Adrenal gland (tissue), 12 donors: ENCODE results near the gene PLEKHA7. TPM values are rescaled to one million over a fixed set of nuclear protein-coding genes. Genes with fewer than 3 reads are reported as not detected.
"Not testable (repeated sequence)": the region's sequence is repeated elsewhere in the genome, so short reads cannot be mapped to it uniquely, and the experiment has no call there.

Experiments used
- DNase-seq, 7 donors: peaks; one replicate each; pipeline ENCODE4 v3.0.0-alpha.2; 2019 to 2020
- H3K27ac ChIP-seq, 5 donors: fragments of 200-600 bp; sonication (generic) in 4 of 5; 1 replicate in 3 of 5; 2 replicates in 2 of 5; pipeline versions ENCODE4 v1.5.1 to v1.8.0; 2016 to 2020; ENCODE audit warnings: mild to moderate bottlenecking in 1 of 5
- H3K27me3 ChIP-seq: fragments of 200-600 bp; 2 replicates; pipeline ENCODE4 v1.8.0; 2021
- H3K36me3 ChIP-seq, 2 donors: fragments of 200-600 bp; replicated peaks in 1 of 2; 1 replicate in 1 of 2; 2 replicates in 1 of 2; pipeline versions ENCODE4 v1.5.1 to v1.8.0; 2018 to 2022
- H3K4me1 ChIP-seq, 2 donors: fragments of 200-600 bp; replicated peaks in 1 of 2; 1 replicate in 1 of 2; 2 replicates in 1 of 2; pipeline versions ENCODE4 v1.5.1 to v1.8.0; 2018 to 2021
- H3K4me3 ChIP-seq, 4 donors: fragments of 200-600 bp; sonication (generic) in 3 of 4; one replicate each; pipeline ENCODE4 v1.5.1; 2016 to 2018
- H3K9me3 ChIP-seq, 3 donors: fragments of 200-600 bp; sonication (generic) in 1 of 3; replicated peaks in 1 of 3; 1 replicate in 2 of 3; 2 replicates in 1 of 3; pipeline versions ENCODE4 v1.5.1 to v1.8.0; 2016 to 2021
- POLR2A ChIP-seq, 2 donors: fragments of 450-650 bp; IDR thresholded peaks; one replicate each; pipeline ENCODE4 v1.6.1; 2017; ENCODE audit warnings: antibody characterized with exemption in 2 of 2, mild to moderate bottlenecking in 2 of 2, moderate library complexity in 1 of 2
- WGBS, 4 donors: extraction: QIAGEN DNeasy Blood & Tissue Kit in 2 of 4; methylation state at CpG; one replicate each; pipeline versions ENCODE4 v1.1.5 to v1.1.7; 2013 to 2017; 5-methylcytosine and 5-hydroxymethylcytosine counted together
- intact Hi-C, 2 donors: fragments of 100-400 bp; cut with DNase I; formaldehyde crosslinking; loops; one replicate each; pipeline versions ENCODE4 v1.14.1 to v1.15.0; 2022 to 2023
- polyA plus RNA-seq, 3 donors: library from polyadenylated mRNA; stranded (reverse); fragments of 200-250 nt in 2 of 3; fragments of 350-450 nt in 1 of 3; fragmentation: Illumina TruSeq in 1 of 3; extraction: RNeasy Lipid Tissue Mini Kit (QIAGEN cat#74804) in 1 of 3; gene quantifications; one replicate each; pipeline ENCODE4 v1.2.3, GENCODE V29; 2013 to 2014
- total RNA-seq, 9 donors: library from RNA; depleted of rRNA in 4 of 9; stranded (reverse); fragments of >200 nt in 4 of 9; fragments of 120-200 nt in 1 of 9; fragmentation: NEBNext Ultra II Directional in 1 of 9; extraction: Animal tissue kit (Norgen Biotek cat#: 25700) in 1 of 9; gene quantifications; one replicate each; pipeline versions ENCODE4 v1.1.0 to v1.2.4, GENCODE V29; 2013 to 2023
- TF ChIP-seq, protein P1 (sequence below), 6 experiments: fragments of 450-650 bp in 4 of 6; fragments of 200-600 bp in 2 of 6; sonication (generic) in 1 of 6; IDR thresholded peaks; 1 replicate in 5 of 6; 2 replicates in 1 of 6; pipeline versions ENCODE4 v1.5.1 to v1.8.0; 2016 to 2021; ENCODE audit warnings: antibody characterized with exemption in 6 of 6, mild to moderate bottlenecking in 2 of 6, moderate library complexity in 1 of 6
- donor health status: healthy with polysubstance abuse.
- donor health status: Bipolar disorder and iron deficiency.
- donor health status: DM: yes; HTN: yes; CAD: no.
- donor health status: DM: no; HTN: no; CAD: no.
- donor health status: DM: no; HTN: no; CAD: no.
- donor health status: DM: yes; HTN: yes; CAD: no.

The PLEKHA7 gene
- total and polyA plus RNA-seq, 12 donors = 0.54 to 23.7 (median 2.7) TPM

DNA sequence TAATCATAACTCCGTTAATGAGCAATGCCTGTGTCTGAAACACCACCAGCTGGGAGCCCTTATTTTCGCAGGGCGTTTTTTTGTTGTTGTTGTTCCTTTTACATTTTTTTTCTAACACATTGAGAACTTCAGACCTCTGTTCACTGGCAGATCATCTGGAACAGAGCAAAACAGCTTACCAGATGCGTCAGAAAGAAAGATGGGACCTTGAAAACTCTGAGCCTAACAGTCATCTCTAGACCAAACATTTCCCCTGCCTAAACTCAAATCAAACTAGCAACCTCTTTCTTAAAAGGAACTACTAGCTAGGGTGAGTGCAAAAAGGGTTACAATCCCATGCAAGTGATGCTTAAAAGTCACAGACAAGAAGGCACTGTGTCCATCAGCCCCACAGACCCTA lies 93.2 kb downstream of the PLEKHA7 start:
- no peaks in the 10 kb centered on the region for H3K36me3 ChIP-seq
- peaks cover 10 to 18% of the 10 kb centered on the region in 2 donors for H3K4me1 ChIP-seq
- peaks cover 17% of the 10 kb centered on the region for H3K27me3 ChIP-seq
- no peak overlapping the region for H3K4me3 ChIP-seq
- WGBS, 4 donors = 37 to 45% (median 43%) methylated on average over 4 of the region's 4 CpGs
- H3K9me3 ChIP-seq = no peaks in the 10 kb centered on the region
- intact Hi-C loops = no loop called here
- H3K27ac ChIP-seq = no peak overlapping the region
- DNase-seq = no peak
- TF ChIP-seq, protein P1, sequence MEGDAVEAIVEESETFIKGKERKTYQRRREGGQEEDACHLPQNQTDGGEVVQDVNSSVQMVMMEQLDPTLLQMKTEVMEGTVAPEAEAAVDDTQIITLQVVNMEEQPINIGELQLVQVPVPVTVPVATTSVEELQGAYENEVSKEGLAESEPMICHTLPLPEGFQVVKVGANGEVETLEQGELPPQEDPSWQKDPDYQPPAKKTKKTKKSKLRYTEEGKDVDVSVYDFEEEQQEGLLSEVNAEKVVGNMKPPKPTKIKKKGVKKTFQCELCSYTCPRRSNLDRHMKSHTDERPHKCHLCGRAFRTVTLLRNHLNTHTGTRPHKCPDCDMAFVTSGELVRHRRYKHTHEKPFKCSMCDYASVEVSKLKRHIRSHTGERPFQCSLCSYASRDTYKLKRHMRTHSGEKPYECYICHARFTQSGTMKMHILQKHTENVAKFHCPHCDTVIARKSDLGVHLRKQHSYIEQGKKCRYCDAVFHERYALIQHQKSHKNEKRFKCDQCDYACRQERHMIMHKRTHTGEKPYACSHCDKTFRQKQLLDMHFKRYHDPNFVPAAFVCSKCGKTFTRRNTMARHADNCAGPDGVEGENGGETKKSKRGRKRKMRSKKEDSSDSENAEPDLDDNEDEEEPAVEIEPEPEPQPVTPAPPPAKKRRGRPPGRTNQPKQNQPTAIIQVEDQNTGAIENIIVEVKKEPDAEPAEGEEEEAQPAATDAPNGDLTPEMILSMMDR (IDR thresholded peaks at IDR 0.05) = no peak
- no peak for TF ChIP-seq POLR2A (IDR thresholded peaks at IDR 0.05)

- 47 to 50% (median 50%) methylated on average over 5 of the region's 5 CpGs for WGBS, 4 donors
- peaks cover 13% of the 10 kb centered on the region for H3K27me3 ChIP-seq
- intact Hi-C loops = no loop called here
- DNase-seq = no peak
- H3K4me1 ChIP-seq = peaks cover 6 to 13% of the 10 kb centered on the region in 2 donors
- no peak overlapping the region for H3K27ac ChIP-seq
- no peak for TF ChIP-seq POLR2A (IDR thresholded peaks at IDR 0.05)
- TF ChIP-seq, protein P1 (IDR thresholded peaks at IDR 0.05) = no peak
- no peaks in the 10 kb centered on the region for H3K9me3 ChIP-seq
- no peaks in the 10 kb centered on the region for H3K36me3 ChIP-seq
- H3K4me3 ChIP-seq = no peak overlapping the region
Measured at GRCh38 chr11:16920559-16920958, 93.7 kb downstream of the PLEKHA7 start.

- H3K27me3 ChIP-seq, intact Hi-C loops, DNase-seq, H3K36me3 ChIP-seq, H3K4me1 ChIP-seq, H3K9me3 ChIP-seq, H3K27ac ChIP-seq, H3K4me3 ChIP-seq: not testable (repeated sequence)
- WGBS, 4 donors = 83 to 91% (median 88%) methylated on average over 6 of the region's 6 CpGs
Measured at GRCh38 chr11:16918543-16919182, 95.6 kb downstream of the PLEKHA7 start.

DNA sequence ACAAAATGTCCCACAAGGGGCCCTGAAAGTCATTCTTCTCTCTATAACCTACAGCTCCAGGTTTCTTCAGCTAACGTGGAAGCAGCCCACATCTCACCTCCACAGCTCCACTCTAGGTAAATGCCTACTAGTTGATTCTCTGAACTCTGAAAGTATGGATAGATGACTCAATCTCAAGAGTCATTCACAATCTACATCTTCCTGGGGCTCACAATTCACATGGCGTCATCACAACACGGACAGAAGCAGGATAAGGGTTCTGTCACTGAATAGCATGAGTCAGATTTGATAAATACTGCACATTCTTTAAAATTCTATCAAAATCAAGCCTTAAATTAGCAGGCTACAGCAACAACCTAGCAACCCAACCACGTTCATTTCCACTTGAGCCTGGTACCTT lies 96.3 kb downstream of the PLEKHA7 start:
- no peaks in the 10 kb centered on the region for H3K4me1 ChIP-seq
- DNase-seq = no peak
- H3K27me3 ChIP-seq = no peaks in the 10 kb centered on the region
- WGBS, 4 donors = 88 to 94% (median 89%) methylated on average over 3 to 4 of the region's 4 CpGs
- intact Hi-C loops = no loop called here
- H3K9me3 ChIP-seq = no peaks in the 10 kb centered on the region
- no peak overlapping the region for H3K4me3 ChIP-seq
- H3K36me3 ChIP-seq = no peaks in the 10 kb centered on the region
- TF ChIP-seq, protein P1 (IDR thresholded peaks at IDR 0.05) = no peak
- no peak for TF ChIP-seq POLR2A (IDR thresholded peaks at IDR 0.05)
- H3K27ac ChIP-seq = no peak overlapping the region

- no peak for DNase-seq
- TF ChIP-seq POLR2A (IDR thresholded peaks at IDR 0.05) = no peak
- TF ChIP-seq, protein P1 (IDR thresholded peaks at IDR 0.05) = no peak
- H3K36me3 ChIP-seq = no peaks in the 10 kb centered on the region
- no peak overlapping the region for H3K27ac ChIP-seq
- no peaks in the 10 kb centered on the region for H3K4me1 ChIP-seq
- no peaks in the 10 kb centered on the region for H3K9me3 ChIP-seq
- intact Hi-C loops = no loop called here
- no peak overlapping the region for H3K4me3 ChIP-seq
- no peaks in the 10 kb centered on the region for H3K27me3 ChIP-seq
- WGBS, 4 donors = 41 to 66% (median 54%) methylated on average over 3 of the region's 3 CpGs
Measured at GRCh38 chr11:16912692-16913111, 101.5 kb downstream of the PLEKHA7 start.
